Activated T-cell treated with anti-CD3 and anti-CD28 coated beads, Interleukin-2, amount 50 U/mL, for 4 hours (primary cell): Measurements from ENCODE around the gene BTBD17. TPM values are rescaled to one million over a fixed set of nuclear protein-coding genes. Genes with fewer than 3 reads are reported as not detected.

ENCODE experiments used
- ATAC-seq, 2 donors: fragments of 200-7000 bp; cut with Tn5 transposase; one replicate each; pipeline ENCODE4 v1.10.0; 2021
- DNase-seq: peaks from one replicate; pipeline ENCODE4 v3.0.0-alpha.2; 2020
- H3K27me3 Mint-ChIP-seq: one replicate; pipeline ENCODE4 v1.8.0; 2021; ENCODE audit warnings: low read depth, mixed read lengths
- H3K36me3 Mint-ChIP-seq: one replicate; pipeline ENCODE4 v1.8.0; 2022; ENCODE audit warnings: mixed read lengths; ENCODE audit not compliant: insufficient read depth
- H3K4me1 Mint-ChIP-seq: one replicate; pipeline ENCODE4 v1.8.0; 2021; ENCODE audit warnings: low read depth, mixed read lengths
- H3K4me3 Mint-ChIP-seq: one replicate; pipeline ENCODE4 v1.8.0; 2021; ENCODE audit warnings: mild to moderate bottlenecking, moderate library complexity, mixed read lengths
- H3K9me3 Mint-ChIP-seq: one replicate; pipeline ENCODE4 v1.8.0; 2021; ENCODE audit warnings: mixed read lengths
- total RNA-seq, 3 donors: library from RNA; stranded (reverse); gene quantifications; one replicate each; pipeline ENCODE4 v1.2.1, GENCODE V29; 2021

The BTBD17 gene
- total RNA-seq, 3 donors from 2014 or later, result not detected

DNA sequence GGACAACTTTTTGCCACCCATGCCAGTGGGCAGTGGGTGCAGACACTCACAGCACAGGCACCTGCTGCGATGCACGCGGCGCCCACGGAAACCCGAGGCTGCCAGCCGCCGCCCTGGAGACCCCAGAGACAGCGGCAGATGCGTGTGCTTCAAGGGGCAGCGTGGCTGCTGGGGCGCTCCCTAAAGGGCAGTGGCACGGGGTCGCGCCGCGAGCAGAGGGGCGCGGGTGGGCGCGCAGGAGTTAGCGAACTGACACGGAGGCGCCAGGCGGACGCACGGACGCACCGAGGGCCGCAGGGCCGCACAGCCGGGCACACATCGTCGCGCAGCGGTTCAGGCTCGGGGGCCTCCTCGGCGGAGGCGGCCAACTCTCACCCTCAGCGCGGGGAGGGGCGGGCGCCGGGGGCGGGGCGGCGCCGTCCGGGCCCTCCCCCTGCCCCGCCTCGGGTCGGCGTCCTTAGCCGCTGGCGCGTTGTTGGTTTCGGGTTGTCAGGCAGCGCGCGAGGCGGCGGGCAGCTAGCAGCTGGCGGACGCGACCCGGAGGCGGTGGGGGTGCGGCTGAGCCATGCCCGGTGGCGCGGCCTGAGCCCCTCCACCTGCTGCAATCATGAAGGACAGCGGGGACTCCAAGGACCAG lies 35.8 kb downstream of the BTBD17 start, which contains the start of gene KIF19:
Gene KIF19 (plus strand): TSS at position 484 of the 637 bp plus-strand sequence. CDS start 124 bp downstream, at position 608.
- ATAC-seq (peak; percentile 92 to 93), DNase-seq (peak; percentile 35)
- no peaks in the 10 kb centered on the region for H3K9me3 Mint-ChIP-seq
- no peaks in the 10 kb centered on the region for H3K36me3 Mint-ChIP-seq
- H3K4me3 Mint-ChIP-seq, result peak within 1 kb of the TSS; percentile 55
- H3K27me3 Mint-ChIP-seq, result peaks cover 9% of the 10 kb centered on the region
- H3K4me1 Mint-ChIP-seq, result peaks cover 26% of the 10 kb centered on the region

DNA sequence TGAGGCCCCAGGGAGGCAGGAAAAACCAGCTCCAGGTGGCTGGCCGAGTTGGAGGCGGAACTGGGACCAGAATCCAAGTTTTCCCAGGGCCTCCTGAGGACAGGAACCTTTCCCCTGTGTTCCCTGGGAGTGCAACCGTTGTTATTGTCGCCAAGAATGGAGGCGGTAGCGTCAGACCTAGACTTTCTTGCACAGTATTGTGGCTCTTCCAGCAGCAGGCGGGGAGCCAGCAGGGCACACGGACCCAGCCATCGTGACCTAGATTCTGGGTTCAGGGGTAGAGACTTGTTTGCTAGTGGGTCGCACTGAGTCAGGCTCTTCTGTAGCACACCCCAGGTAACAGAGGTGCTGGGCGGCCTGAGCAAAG lies 36.3 kb downstream of the BTBD17 start:
- Mint-ChIP-seq H3K4me1 (peaks cover 26% of the 10 kb centered on the region), H3K27me3 (peaks cover 9% of the 10 kb centered on the region), H3K9me3 (no peaks in the 10 kb centered on the region), H3K36me3 (no peaks in the 10 kb centered on the region), H3K4me3 (peak overlapping the region; percentile 55)
- ATAC-seq, result peak; percentile 7 to 13
- DNase-seq, result no peak

DNA sequence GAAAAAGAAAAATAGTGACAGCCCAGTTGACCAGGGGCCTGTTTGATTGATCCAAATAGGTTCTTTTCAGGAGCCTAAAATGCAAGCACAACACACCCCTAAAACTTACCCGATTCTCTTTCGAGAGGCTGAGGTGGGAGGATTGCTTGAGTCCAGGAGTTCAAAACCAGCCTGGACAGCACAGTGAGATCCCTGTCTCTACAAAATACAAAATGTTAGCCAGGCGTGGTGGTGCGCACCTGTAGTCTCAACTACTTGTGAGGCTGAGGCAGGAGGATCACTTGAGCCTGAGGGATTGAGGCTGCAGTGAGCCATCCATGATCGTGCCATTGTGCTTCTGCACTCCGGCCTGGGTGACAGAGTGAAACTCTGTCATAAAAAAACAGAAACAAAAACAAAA lies 37.1 kb downstream of the BTBD17 start:
- ATAC-seq, result no peak
- no peak for DNase-seq
- peaks cover 10% of the 10 kb centered on the region for H3K27me3 Mint-ChIP-seq
- H3K36me3 Mint-ChIP-seq, result no peaks in the 10 kb centered on the region
- H3K4me3 Mint-ChIP-seq, result no peak overlapping the region
- peaks cover 25% of the 10 kb centered on the region for H3K4me1 Mint-ChIP-seq
- no peaks in the 10 kb centered on the region for H3K9me3 Mint-ChIP-seq

GRCh38 chr17:74318391-74318790 lies 43.3 kb downstream of the BTBD17 start:
- no peak for DNase-seq
- ATAC-seq, result no peak
- no peaks in the 10 kb centered on the region for H3K9me3 Mint-ChIP-seq
- no peaks in the 10 kb centered on the region for H3K36me3 Mint-ChIP-seq
- no peak overlapping the region for H3K4me3 Mint-ChIP-seq
- H3K27me3 Mint-ChIP-seq, result peaks cover 4% of the 10 kb centered on the region
- H3K4me1 Mint-ChIP-seq, result no peaks in the 10 kb centered on the region

DNA sequence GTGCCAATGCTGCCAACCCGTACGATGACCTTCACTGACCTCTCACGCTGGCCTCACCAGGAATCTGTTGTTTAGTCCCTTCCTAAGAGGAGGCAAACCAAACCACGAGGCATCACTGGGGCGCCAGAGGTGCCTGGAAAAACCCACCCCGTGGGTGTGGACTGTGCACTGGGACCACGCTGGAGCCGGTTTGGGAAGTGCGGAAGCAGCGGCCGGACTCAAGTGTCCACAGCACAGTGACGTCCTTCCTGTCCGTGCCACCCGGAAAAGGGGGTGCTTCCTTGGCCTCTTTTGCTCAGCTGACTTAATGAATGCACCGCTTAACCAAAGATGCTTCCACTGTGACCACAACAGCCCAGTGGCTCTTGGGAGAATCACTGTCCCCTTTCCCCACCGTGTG lies 44.6 kb downstream of the BTBD17 start:
- DNase-seq, result no peak
- Mint-ChIP-seq H3K27me3 (peaks cover 4% of the 10 kb centered on the region), H3K4me1 (no peaks in the 10 kb centered on the region), H3K9me3 (peaks cover 6% of the 10 kb centered on the region), H3K36me3 (no peaks in the 10 kb centered on the region), H3K4me3 (no peak overlapping the region)
- no peak for ATAC-seq

GRCh38 chr17:74316220-74316619 lies 45.4 kb downstream of the BTBD17 start:
- Mint-ChIP-seq H3K4me1 (no peaks in the 10 kb centered on the region), H3K4me3 (no peak overlapping the region), H3K36me3 (no peaks in the 10 kb centered on the region), H3K27me3 (peaks cover 2% of the 10 kb centered on the region), H3K9me3 (peaks cover 6% of the 10 kb centered on the region)
- DNase-seq, result no peak
- ATAC-seq, result no peak

DNA sequence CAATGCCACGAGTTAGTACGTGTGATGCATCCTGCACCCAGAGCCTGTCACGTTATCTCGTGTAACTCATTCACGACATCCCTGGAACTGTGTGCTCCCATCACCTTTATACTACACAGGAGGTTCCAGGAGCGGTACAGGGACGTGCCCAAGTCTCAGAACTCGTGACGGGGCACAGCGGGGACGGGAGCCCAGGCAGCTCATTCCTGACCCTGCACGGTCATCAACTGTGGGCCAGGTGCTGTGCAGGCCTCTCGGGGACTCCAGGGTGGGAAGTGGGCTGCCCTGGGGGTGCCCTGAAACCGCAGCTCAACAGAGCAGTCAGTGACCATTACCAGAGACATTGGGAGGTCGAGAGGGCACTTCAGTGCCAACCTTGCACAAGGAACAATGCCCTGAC lies 46.8 kb downstream of the BTBD17 start:
- no peaks in the 10 kb centered on the region for H3K4me1 Mint-ChIP-seq
- no peak for DNase-seq
- no peak overlapping the region for H3K4me3 Mint-ChIP-seq
- H3K9me3 Mint-ChIP-seq, result peaks cover 6% of the 10 kb centered on the region
- no peak for ATAC-seq
- no peaks in the 10 kb centered on the region for H3K36me3 Mint-ChIP-seq
- no peaks in the 10 kb centered on the region for H3K27me3 Mint-ChIP-seq

- ATAC-seq (no peak), DNase-seq (no peak)
- Mint-ChIP-seq H3K27me3 (no peaks in the 10 kb centered on the region), H3K4me3 (no peak overlapping the region), H3K9me3 (peaks cover 6% of the 10 kb centered on the region), H3K36me3 (peaks cover 2% of the 10 kb centered on the region), H3K4me1 (peaks cover 6% of the 10 kb centered on the region)
Observed at GRCh38 chr17:74309902-74310301, 51.8 kb downstream of the BTBD17 start.

DNA sequence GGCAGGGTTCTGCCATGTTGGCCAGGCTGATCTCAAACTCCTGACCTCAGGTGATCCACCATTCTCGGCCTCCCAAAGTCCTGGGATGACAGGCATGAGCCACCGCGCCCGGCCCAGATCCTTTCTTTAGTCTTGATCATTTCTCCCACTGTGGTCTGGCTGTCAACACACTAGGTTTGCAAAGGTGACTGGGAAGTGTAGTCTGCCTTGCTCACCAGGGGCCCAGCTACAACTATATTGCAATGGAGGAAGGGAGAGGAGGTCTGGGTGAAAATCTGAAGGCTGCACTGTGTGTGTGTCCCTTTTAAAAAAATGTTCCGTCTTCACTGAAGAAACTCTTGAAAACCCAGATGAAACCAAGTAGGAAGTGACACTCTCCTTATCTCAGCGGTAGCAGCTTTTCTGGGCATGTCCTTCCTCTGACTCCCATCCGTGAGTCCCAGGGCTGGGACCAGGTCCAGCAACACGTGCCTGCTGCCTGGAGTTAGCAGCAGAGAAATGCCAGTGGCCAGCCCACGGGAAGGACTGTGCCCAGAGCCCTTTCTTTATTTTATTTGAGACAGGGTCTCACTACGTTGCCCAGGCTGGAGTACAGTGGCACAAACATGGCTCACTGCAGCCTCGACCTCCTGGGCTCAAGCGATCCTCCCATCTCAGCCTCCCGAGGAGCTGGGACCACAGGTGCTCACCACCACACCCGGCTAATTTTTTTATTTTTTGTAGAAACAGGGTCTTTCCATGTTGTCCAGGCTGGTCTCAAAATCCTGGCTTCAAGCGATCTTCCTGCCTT lies 53.5 kb downstream of the BTBD17 start:
- H3K36me3 Mint-ChIP-seq, result peaks cover 2% of the 10 kb centered on the region
- DNase-seq (no peak), ATAC-seq (no peak)
- H3K27me3 Mint-ChIP-seq, result no peaks in the 10 kb centered on the region
- peaks cover 6% of the 10 kb centered on the region for H3K4me1 Mint-ChIP-seq
- no peak overlapping the region for H3K4me3 Mint-ChIP-seq
- H3K9me3 Mint-ChIP-seq, result peaks cover 6% of the 10 kb centered on the region

Other genes starting within 250 kb of the BTBD17 start
- 1,000 to 10,000 TPM; 1,282 to 1,442 (median 1,420) TPM for gene RPL38, start 158.2 kb downstream of the BTBD17 start, total RNA-seq
- gene TTYH2, start 148.3 kb downstream of the BTBD17 start, total RNA-seq, result 1 to 10 TPM; 2.0 to 4.5 (median 3.5) TPM
- gene DNAI2, start 87.6 kb downstream of the BTBD17 start, total RNA-seq, result not detected
- not detected for gene KIF19, start 35.6 kb downstream of the BTBD17 start, total RNA-seq
- gene GPR142, start 5.6 kb upstream of the BTBD17 start, total RNA-seq, result not detected
- gene GPRC5C, start 70.2 kb upstream of the BTBD17 start, total RNA-seq, result under 1 TPM; 0.49 to 0.76 (median 0.63) TPM
- gene CD300A, start 104.8 kb upstream of the BTBD17 start, total RNA-seq, result 1 to 10 TPM; 1.3 to 2.6 (median 2.1) TPM
- gene CD300LB, start 169.6 kb upstream of the BTBD17 start, total RNA-seq, result not detected
- not detected for gene CD300C, start 184.2 kb upstream of the BTBD17 start, total RNA-seq
- gene CD300H, start 205.6 kb upstream of the BTBD17 start, total RNA-seq, result not detected
- gene CD300LD, start 230.4 kb upstream of the BTBD17 start, total RNA-seq, result not detected